Measurements from ENCODE around the gene LIN7C. TPM values are rescaled to one million over a fixed set of nuclear protein-coding genes. Genes with fewer than 3 reads are reported as not detected.
"Not testable (repeated sequence)": the region's sequence is repeated elsewhere in the genome, so short reads cannot be mapped to it uniquely, and the experiment has no call there.

The LIN7C gene
- total RNA-seq, 1 experiment from 2014 or later: 39.8 TPM

- H3K27me3 ChIP-seq (replicated peaks; ENCODE audit: control insufficient read depth, insufficient read depth, low read length): no peaks in the 10 kb centered on the region
- H3K36me3 ChIP-seq (ENCODE audit: control insufficient read depth, insufficient read depth, low read length): no peaks in the 10 kb centered on the region
- POLR2A ChIA-PET: no interaction called here
- no peak overlapping the region for H3K4me3 Mint-ChIP-seq (ENCODE audit: unreplicated experiment)
- CTCF ChIA-PET: no interaction called here
- H3K27ac Mint-ChIP-seq (ENCODE audit: unreplicated experiment): no peak overlapping the region
- H3K4me3 ChIP-seq (ENCODE audit: low read depth, low read length): no peak overlapping the region
- H3K9me3 Mint-ChIP-seq (ENCODE audit: unreplicated experiment): no peaks in the 10 kb centered on the region
- no peaks in the 10 kb centered on the region for H3K36me3 Mint-ChIP-seq (ENCODE audit: insufficient read depth, unreplicated experiment)
- no peaks in the 10 kb centered on the region for H3K4me1 ChIP-seq
- DNase-seq: no peak
- no TSS peak for BruUV-seq (replicated peaks)
- TF ChIP-seq CTCF (IDR thresholded peaks at IDR 0.05; ENCODE audit: insufficient read depth in 1 of 2, low read depth in 1 of 2, low read length in 1 of 2, severe bottlenecking in 1 of 2, unreplicated experiment in 1 of 2): no peak
- H3K27me3 Mint-ChIP-seq (ENCODE audit: insufficient read depth, unreplicated experiment): peaks cover 25% of the 10 kb centered on the region
- H3K9me3 ChIP-seq: no peaks in the 10 kb centered on the region
- no peaks in the 10 kb centered on the region for H3K4me1 Mint-ChIP-seq (ENCODE audit: low read depth, unreplicated experiment)
- intact Hi-C loops (cut with micrococcal nuclease; ENCODE audit: unreplicated experiment): loop anchor here (10.0 kb wide), 1 partner anchor 175 kb away; no protein-coding TSS in a partner anchor
Measured at GRCh38 chr11:27520226-27520625, 13.7 kb upstream of the LIN7C start.

GRCh38 chr11:27518518-27518917 is 11.9 kb upstream of the LIN7C start:
- Mint-ChIP-seq H3K9me3 (ENCODE audit: unreplicated experiment) (no peaks in the 10 kb centered on the region), H3K4me1 (ENCODE audit: low read depth, unreplicated experiment) (no peaks in the 10 kb centered on the region), H3K36me3 (ENCODE audit: insufficient read depth, unreplicated experiment) (no peaks in the 10 kb centered on the region), H3K27ac (ENCODE audit: unreplicated experiment) (no peak overlapping the region), H3K4me3 (ENCODE audit: unreplicated experiment) (no peak overlapping the region), H3K27me3 (ENCODE audit: insufficient read depth, unreplicated experiment) (peaks cover 26% of the 10 kb centered on the region)
- Histone ChIP-seq H3K9me3 (no peaks in the 10 kb centered on the region; the same call in 1 of the 2 replicates), H3K27me3 (replicated peaks; ENCODE audit: control insufficient read depth, insufficient read depth, low read length) (no peaks in the 10 kb centered on the region), H3K4me1 (no peaks in the 10 kb centered on the region), H3K4me3 (ENCODE audit: low read depth, low read length) (no peak overlapping the region), H3K36me3 (ENCODE audit: control insufficient read depth, insufficient read depth, low read length) (no peaks in the 10 kb centered on the region)
- DNase-seq: no peak
- no peak for TF ChIP-seq CTCF (IDR thresholded peaks at IDR 0.05; ENCODE audit: insufficient read depth in 1 of 2, low read depth in 1 of 2, low read length in 1 of 2, severe bottlenecking in 1 of 2, unreplicated experiment in 1 of 2)
- ChIA-PET CTCF (no interaction called here), POLR2A (no interaction called here)
- intact Hi-C loops (cut with micrococcal nuclease; ENCODE audit: unreplicated experiment): no loop called here
- BruUV-seq (replicated peaks): no TSS peak

- H3K4me1 ChIP-seq; BruUV-seq (replicated peaks); H3K4me3 ChIP-seq (ENCODE audit: low read depth, low read length); H3K36me3 Mint-ChIP-seq (ENCODE audit: insufficient read depth, unreplicated experiment); H3K27ac Mint-ChIP-seq (ENCODE audit: unreplicated experiment); POLR2A ChIA-PET; intact Hi-C loops (cut with micrococcal nuclease; ENCODE audit: unreplicated experiment); H3K4me1 Mint-ChIP-seq (ENCODE audit: low read depth, unreplicated experiment); H3K9me3 ChIP-seq; DNase-seq; H3K4me3 Mint-ChIP-seq (ENCODE audit: unreplicated experiment); CTCF ChIA-PET; H3K36me3 ChIP-seq (ENCODE audit: control insufficient read depth, insufficient read depth, low read length); H3K9me3 Mint-ChIP-seq (ENCODE audit: unreplicated experiment); H3K27me3 ChIP-seq (replicated peaks; ENCODE audit: control insufficient read depth, insufficient read depth, low read length): not testable (repeated sequence)
- peaks cover 26% of the 10 kb centered on the region for H3K27me3 Mint-ChIP-seq (ENCODE audit: insufficient read depth, unreplicated experiment)
Measured at GRCh38 chr11:27517490-27517889, 10.9 kb upstream of the LIN7C start.

GRCh38 chr11:27514558-27514957 is 8.0 kb upstream of the LIN7C start:
- ChIA-PET POLR2A (no interaction called here), CTCF (interaction anchor here (0.6 kb wide), 1 partner anchor 308 kb away, joined by 3 read pairs; no protein-coding TSS in a partner anchor)
- Histone ChIP-seq H3K4me1 (no peaks in the 10 kb centered on the region), H3K36me3 (ENCODE audit: control insufficient read depth, insufficient read depth, low read length) (no peaks in the 10 kb centered on the region), H3K4me3 (ENCODE audit: low read depth, low read length) (no peak overlapping the region), H3K9me3 (no peaks in the 10 kb centered on the region; the same call in 1 of the 2 replicates), H3K27me3 (replicated peaks; ENCODE audit: control insufficient read depth, insufficient read depth, low read length) (no peaks in the 10 kb centered on the region)
- H3K4me1 Mint-ChIP-seq (ENCODE audit: low read depth, unreplicated experiment): no peaks in the 10 kb centered on the region
- intact Hi-C loops (cut with micrococcal nuclease; ENCODE audit: unreplicated experiment): no loop called here
- BruUV-seq (replicated peaks): no TSS peak
- peaks cover 22% of the 10 kb centered on the region for H3K27me3 Mint-ChIP-seq (ENCODE audit: insufficient read depth, unreplicated experiment)
- no peaks in the 10 kb centered on the region for H3K36me3 Mint-ChIP-seq (ENCODE audit: insufficient read depth, unreplicated experiment)
- H3K27ac Mint-ChIP-seq (ENCODE audit: unreplicated experiment): no peak overlapping the region
- no peak overlapping the region for H3K4me3 Mint-ChIP-seq (ENCODE audit: unreplicated experiment)
- TF ChIP-seq CTCF (IDR thresholded peaks at IDR 0.05; ENCODE audit: insufficient read depth in 1 of 2, low read depth in 1 of 2, low read length in 1 of 2, severe bottlenecking in 1 of 2, unreplicated experiment in 1 of 2): no peak
- DNase-seq: no peak
- H3K9me3 Mint-ChIP-seq (ENCODE audit: unreplicated experiment): no peaks in the 10 kb centered on the region
